ENCODE results near the gene TMEM145.

GRCh38 chr19:42278452-42279154 lies 34.5 kb upstream of the TMEM145 start:
- TF ChIP-seq CTCF (IDR thresholded peaks at IDR 0.05; ENCODE audit: low read depth, low read length, poor library complexity, severe bottlenecking), result no peak
- no peak for TF ChIP-seq EZH2phosphoT487 (IDR thresholded peaks at IDR 0.05; ENCODE audit: borderline replicate concordance, low read length)
